ENCODE data around the gene RAD51. TPM values are rescaled to one million over a fixed set of nuclear protein-coding genes. Genes with fewer than 3 reads are reported as not detected.

RAD51 gene
- total RNA-seq, 4 donors from 2014 or later: 0.50 to 0.92 (median 0.71) TPM; not detected in 1

GRCh38 chr15:40759961-40760360, 65.0 kb downstream of the RAD51 start:
- Histone ChIP-seq H3K27me3 (no peaks in the 10 kb centered on the region), H3K27ac (replicated peaks in 1 of 4) (no peak overlapping the region), H3K4me1 (peaks cover 22 to 32% (median 31%) of the 10 kb centered on the region in 4 donors), H3K4me3 (no peak overlapping the region), H3K36me3 (no peaks in the 10 kb centered on the region), H3K9me3 (no peaks in the 10 kb centered on the region)
- intact Hi-C loops (cut with DNase I): loop anchor here (5.0 to 10.0 kb wide), 2 partner anchors 68 to 195 kb away; partner anchors contain the start of genes CCDC32 and RPUSD2
- no peak for DNase-seq (ENCODE audit: extremely low spot score)
- TF ChIP-seq EP300 (IDR thresholded peaks at IDR 0.05): no peak
- TF ChIP-seq POLR2A (IDR thresholded peaks at IDR 0.05; ENCODE audit: low read depth): no peak
- no peak for TF ChIP-seq POLR2AphosphoS5 (IDR thresholded peaks at IDR 0.05)
- TF ChIP-seq CTCF (IDR thresholded peaks at IDR 0.05): no peak
- WGBS: 96% methylated on average over 5 of the region's 5 CpGs

- intact Hi-C loops (cut with DNase I): no loop called here
- Histone ChIP-seq H3K27me3 (no peaks in the 10 kb centered on the region), H3K4me1 (peaks cover 16 to 41% (median 38%) of the 10 kb centered on the region in 4 donors), H3K4me3 (peak overlapping the region; percentile 58 to 71 (median 59)), H3K36me3 (peaks cover 6 to 13% (median 12%) of the 10 kb centered on the region in 4 donors), H3K27ac (replicated peaks in 1 of 4) (peak overlapping the region; percentile 66 to 86 (median 78)), H3K9me3 (no peaks in the 10 kb centered on the region)
- TF ChIP-seq POLR2A (IDR thresholded peaks at IDR 0.05; ENCODE audit: low read depth) (no peak), EP300 (IDR thresholded peaks at IDR 0.05) (no peak), CTCF (IDR thresholded peaks at IDR 0.05) (no peak), POLR2AphosphoS5 (IDR thresholded peaks at IDR 0.05) (peak in 1 of 2 donors; percentile 32)
- WGBS: 57% methylated on average over 28 of the region's 55 CpGs
- DNase-seq (ENCODE audit: extremely low spot score): no peak
These were observed 68.2 kb downstream of the RAD51 start for GRCh38 chr15:40762919-40763800.

GRCh38 chr15:40763801-40764628, 69.0 kb downstream of the RAD51 start, which contains the start of gene GCHFR:
TSS of gene GCHFR (plus strand) at chr15:40764068. CDS start at chr15:40764181, 113 bp downstream.
- H3K36me3 ChIP-seq: peaks cover 6 to 22% (median 20%) of the 10 kb centered on the region in 4 donors
- H3K4me1 ChIP-seq: peaks cover 16 to 48% (median 45%) of the 10 kb centered on the region in 4 donors
- intact Hi-C loops (cut with DNase I): no loop called here
- no peaks in the 10 kb centered on the region for H3K27me3 ChIP-seq
- 2% methylated on average over 35 of the region's 75 CpGs for WGBS
- peak within 1 kb of the TSS; percentile 58 to 71 (median 59) for H3K4me3 ChIP-seq
- no peak for TF ChIP-seq EP300 (IDR thresholded peaks at IDR 0.05)
- TF ChIP-seq POLR2A (IDR thresholded peaks at IDR 0.05; ENCODE audit: low read depth): no peak
- TF ChIP-seq POLR2AphosphoS5 (IDR thresholded peaks at IDR 0.05): peak; percentile 66 to 74
- TF ChIP-seq CTCF (IDR thresholded peaks at IDR 0.05): peak; percentile 18 to 43 (median 22)
- H3K9me3 ChIP-seq: no peaks in the 10 kb centered on the region
- H3K27ac ChIP-seq (replicated peaks in 1 of 4): peak within 1 kb of the TSS; percentile 66 to 86 (median 78)
- no peak for DNase-seq (ENCODE audit: extremely low spot score)

- Histone ChIP-seq H3K4me3 (peak overlapping the region; percentile 58 to 71 (median 59)), H3K36me3 (peaks cover 6 to 26% (median 22%) of the 10 kb centered on the region in 4 donors), H3K9me3 (no peaks in the 10 kb centered on the region), H3K27ac (replicated peaks in 1 of 4) (peak overlapping the region; percentile 66 to 86 (median 78)), H3K4me1 (peaks cover 16 to 55% (median 51%) of the 10 kb centered on the region in 4 donors), H3K27me3 (no peaks in the 10 kb centered on the region)
- DNase-seq (ENCODE audit: extremely low spot score): no peak
- WGBS: 54% methylated on average over 7 of the region's 8 CpGs
- intact Hi-C loops (cut with DNase I): no loop called here
- TF ChIP-seq POLR2A (IDR thresholded peaks at IDR 0.05; ENCODE audit: low read depth) (no peak), CTCF (IDR thresholded peaks at IDR 0.05) (no peak), POLR2AphosphoS5 (IDR thresholded peaks at IDR 0.05) (no peak), EP300 (IDR thresholded peaks at IDR 0.05) (no peak)
These were observed 69.7 kb downstream of the RAD51 start for GRCh38 chr15:40764629-40765103.

All from esophagus muscularis mucosa (tissue), 4 donors.